ENCODE data around the gene BARD1.
"Not testable (repeated sequence)": the region's sequence is repeated elsewhere in the genome, so short reads cannot be mapped to it uniquely, and the experiment has no call there.

The BARD1 gene

GRCh38 chr2:214808981-214809750 is at the start of gene BARD1:
TSS of gene BARD1 (minus strand) at chr2:214809683. CDS start at chr2:214809569, 114 bp downstream.
- DNase-seq (ENCODE audit: low spot score), result peak; percentile 71

- DNase-seq (ENCODE audit: low spot score), result peak; percentile 71
Measured at GRCh38 chr2:214856137-214856536, 46.7 kb upstream of the BARD1 start.

GRCh38 chr2:214853906-214854305 is 44.4 kb upstream of the BARD1 start:
- no peak for DNase-seq (ENCODE audit: low spot score)

GRCh38 chr2:214843823-214844222 is 34.3 kb upstream of the BARD1 start:
- no peak for DNase-seq (ENCODE audit: low spot score)

- no peak for DNase-seq (ENCODE audit: low spot score)
Measured at GRCh38 chr2:214839464-214839863, 30.0 kb upstream of the BARD1 start.

- DNase-seq (ENCODE audit: low spot score), result no peak
Measured at GRCh38 chr2:214837466-214837865, 28.0 kb upstream of the BARD1 start.

- peak; percentile 19 for DNase-seq (ENCODE audit: low spot score)
Measured at GRCh38 chr2:214836568-214836967, 27.1 kb upstream of the BARD1 start.

- DNase-seq (ENCODE audit: low spot score), result peak; percentile 12
Measured at GRCh38 chr2:214830794-214831346, 21.4 kb upstream of the BARD1 start.

- DNase-seq (ENCODE audit: low spot score), result no peak
Measured at GRCh38 chr2:214816008-214816533, 6.6 kb upstream of the BARD1 start.

- DNase-seq (ENCODE audit: low spot score), result no peak
Measured at GRCh38 chr2:214810671-214811070, 1.2 kb upstream of the BARD1 start.

GRCh38 chr2:214809751-214810564 is 475 bp upstream of the BARD1 start:
- peak; percentile 99 for DNase-seq (ENCODE audit: low spot score)

GRCh38 chr2:214807653-214808052 is 1.8 kb downstream of the BARD1 start:
- DNase-seq (ENCODE audit: low spot score), result no peak

GRCh38 chr2:214801768-214802397 is 7.6 kb downstream of the BARD1 start:
- no peak for DNase-seq (ENCODE audit: low spot score)

GRCh38 chr2:214801068-214801467 is 8.4 kb downstream of the BARD1 start:
- no peak for DNase-seq (ENCODE audit: low spot score)

- no peak for DNase-seq (ENCODE audit: low spot score)
Measured at GRCh38 chr2:214800180-214800579, 9.3 kb downstream of the BARD1 start.

GRCh38 chr2:214796911-214797310 is 12.6 kb downstream of the BARD1 start:
- no peak for DNase-seq (ENCODE audit: low spot score)

GRCh38 chr2:214783181-214783580 is 26.3 kb downstream of the BARD1 start:
- DNase-seq (ENCODE audit: low spot score), result not testable (repeated sequence)

GRCh38 chr2:214782671-214783070 is 26.8 kb downstream of the BARD1 start:
- DNase-seq (ENCODE audit: low spot score), result no peak

GRCh38 chr2:214781226-214781625 is 28.3 kb downstream of the BARD1 start:
- no peak for DNase-seq (ENCODE audit: low spot score)

GRCh38 chr2:214775971-214776370 is 33.5 kb downstream of the BARD1 start:
- no peak for DNase-seq (ENCODE audit: low spot score)

GRCh38 chr2:214774108-214774507 is 35.4 kb downstream of the BARD1 start:
- DNase-seq (ENCODE audit: low spot score), result peak; percentile 10

GRCh38 chr2:214772443-214773015 is 37.0 kb downstream of the BARD1 start:
- DNase-seq (ENCODE audit: low spot score), result no peak

Data from AG08395 (cell line).